T-helper 2 cell (primary cell): ENCODE measurements around the gene TSACC.

Experiments used
- DNase-seq, 5 experiments: peaks; one replicate each; pipeline versions ENCODE4 v3.0.0 to v3.0.0-alpha.2; 2012 to 2022

The TSACC gene

DNA sequence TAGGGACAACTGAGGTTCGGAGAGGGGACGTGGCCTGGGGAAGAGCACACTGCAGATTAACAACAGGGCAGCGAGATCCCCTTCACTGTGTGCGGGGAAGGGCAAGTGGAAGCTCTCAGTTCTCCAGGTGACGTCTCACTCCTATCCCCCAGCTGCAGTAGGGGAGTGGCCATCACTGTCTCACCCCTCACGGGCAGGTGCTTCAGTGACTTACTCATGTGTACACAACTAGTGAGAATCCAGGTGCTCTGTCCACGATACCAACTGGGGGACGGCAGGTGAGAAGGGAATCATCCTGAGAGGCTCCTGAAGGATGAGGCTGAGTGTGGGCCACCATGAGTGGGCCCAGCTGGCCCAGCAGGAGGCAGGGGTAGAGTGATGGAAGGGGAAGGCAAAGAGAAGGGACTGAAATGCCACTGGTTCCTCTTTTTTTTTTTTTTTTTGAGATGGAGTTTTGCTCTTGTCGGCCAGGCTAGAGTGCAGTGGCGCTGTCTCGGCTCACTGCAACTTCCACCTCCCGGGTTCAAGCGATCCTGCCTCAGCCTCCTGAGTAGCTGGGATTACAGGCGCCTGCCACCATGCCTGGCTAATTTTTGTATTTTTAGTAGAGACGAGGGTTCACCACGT lies 56.6 kb downstream of the TSACC start:
- no peak for DNase-seq
